GM23338 (cell line): Measurements from ENCODE around the gene EML4. TPM values are rescaled to one million over a fixed set of nuclear protein-coding genes. Genes with fewer than 3 reads are reported as not detected.

Experiments
- ATAC-seq: fragments of 200-7000 bp; cut with Tn5 transposase; 3 replicates; pipeline ENCODE4 v1.9.1; 2020
- DNase-seq: peaks from one replicate; pipeline ENCODE4 v3.0.0-alpha.2; 2015; ENCODE audit warnings: low spot score
- H2AFZ ChIP-seq: fragments of 200-600 bp; sonication (generic); 2 replicates; pipeline ENCODE4 v1.8.0; 2016; ENCODE audit warnings: antibody characterized with exemption, mild to moderate bottlenecking, moderate library complexity
- H3F3A ChIP-seq: fragments of 200-600 bp; sonication (generic); replicated peaks from 2 replicates; pipeline ENCODE4 v1.8.0; 2017; ENCODE audit warnings: antibody characterized with exemption, mixed run types, low read depth
- H3K27ac ChIP-seq: fragments of 200-600 bp; sonication (generic); 2 replicates; pipeline ENCODE4 v1.6.1; 2016; ENCODE audit warnings: low read depth
- H3K27me3 ChIP-seq: fragments of 200-600 bp; sonication (generic); 2 replicates; pipeline ENCODE4 v1.8.0; 2016; ENCODE audit warnings: mild to moderate bottlenecking, mixed run types, moderate library complexity; ENCODE audit not compliant: insufficient read depth
- H3K36me3 ChIP-seq: fragments of 200-600 bp; sonication (generic); 2 replicates; pipeline ENCODE4 v1.8.0; 2016; ENCODE audit warnings: mild to moderate bottlenecking; ENCODE audit not compliant: insufficient read depth
- H3K4me1 ChIP-seq: fragments of 200-600 bp; sonication (generic); 2 replicates; pipeline ENCODE4 v1.8.0; 2016; ENCODE audit warnings: mild to moderate bottlenecking, moderate library complexity; ENCODE audit not compliant: insufficient read depth
- H3K4me2 ChIP-seq: fragments of 200-600 bp; sonication (generic); 2 replicates; pipeline ENCODE4 v1.7.1; 2017; ENCODE audit warnings: mixed run types
- H3K4me3 ChIP-seq: fragments of 200-600 bp; sonication (generic); 2 replicates; pipeline ENCODE4 v1.6.1; 2016; ENCODE audit warnings: mixed run types
- H3K79me2 ChIP-seq: fragments of 200-600 bp; sonication (generic); replicated peaks from 2 replicates; pipeline ENCODE4 v1.8.0; 2017; ENCODE audit warnings: mild to moderate bottlenecking; ENCODE audit not compliant: insufficient read depth
- H3K9me2 ChIP-seq: fragments of 200-600 bp; sonication (generic); 2 replicates; pipeline ENCODE4 v1.8.0; 2017; ENCODE audit not compliant: insufficient read depth
- H4K20me1 ChIP-seq: fragments of 200-600 bp; sonication (generic); replicated peaks from 2 replicates; pipeline ENCODE4 v1.8.0; 2017; ENCODE audit warnings: mild to moderate bottlenecking; ENCODE audit not compliant: insufficient read depth
- H3K27ac Mint-ChIP-seq: 2 replicates; pipeline ENCODE4 v1.8.0; 2020; ENCODE audit warnings: inconsistent platforms, mild to moderate bottlenecking, moderate library complexity, mixed read lengths
- H3K27me3 Mint-ChIP-seq: 3 replicates; pipeline ENCODE4 v1.8.0; 2022; ENCODE audit warnings: low read depth, mild to moderate bottlenecking, moderate library complexity, mixed read lengths, inconsistent platforms; ENCODE audit not compliant: insufficient read depth, poor library complexity
- H3K36me3 Mint-ChIP-seq: 3 replicates; pipeline ENCODE4 v1.8.0; 2021; ENCODE audit warnings: low read depth, mild to moderate bottlenecking, inconsistent platforms, moderate library complexity, mixed read lengths
- H3K4me1 Mint-ChIP-seq: 3 replicates; pipeline ENCODE4 v1.8.0; 2020; ENCODE audit warnings: mild to moderate bottlenecking, inconsistent platforms, mixed read lengths
- H3K4me3 Mint-ChIP-seq: 3 replicates; pipeline ENCODE4 v1.8.0; 2021; ENCODE audit warnings: moderate library complexity, mild to moderate bottlenecking, inconsistent platforms, mixed read lengths
- H3K9me3 Mint-ChIP-seq: 3 replicates; pipeline ENCODE4 v1.8.0; 2020; ENCODE audit warnings: moderate library complexity, mild to moderate bottlenecking, inconsistent platforms, mixed read lengths
- CREB1 ChIP-seq: fragments of 250-450 bp; sonication (Bioruptor Pico); IDR thresholded peaks from 2 replicates; pipeline ENCODE4 v1.5.0; 2020; ENCODE audit warnings: low read depth, mild to moderate bottlenecking, moderate library complexity
- EZH2 ChIP-seq: fragments of 200-600 bp; sonication (generic); IDR thresholded peaks from one replicate; pipeline ENCODE4 v1.8.0; 2017; ENCODE audit warnings: antibody characterized with exemption, mild to moderate bottlenecking, low read depth; ENCODE audit not compliant: unreplicated experiment
- EZH2phosphoT487 ChIP-seq: fragments of 200-600 bp; sonication (generic); IDR thresholded peaks from one replicate; pipeline ENCODE4 v1.8.1; 2018; ENCODE audit warnings: antibody characterized with exemption; ENCODE audit not compliant: unreplicated experiment
- NANOG ChIP-seq: IDR thresholded peaks from 2 replicates; pipeline ENCODE4 v1.6.1; 2016; ENCODE audit warnings: antibody characterized with exemption, borderline replicate concordance
- POLR2AphosphoS5 ChIP-seq: IDR thresholded peaks from 2 replicates; pipeline ENCODE4 v1.6.1; 2016; ENCODE audit warnings: antibody characterized with exemption, low read depth
- REST ChIP-seq: IDR thresholded peaks from one replicate; pipeline ENCODE4 v1.6.1; 2018; ENCODE audit warnings: antibody characterized with exemption; ENCODE audit not compliant: unreplicated experiment
- STAT1 ChIP-seq: IDR thresholded peaks from one replicate; pipeline ENCODE4 v1.6.1; 2016; ENCODE audit warnings: antibody characterized with exemption; ENCODE audit not compliant: unreplicated experiment
- ZNF114 ChIP-seq: fragments of 250-450 bp; sonication (Bioruptor Pico); IDR thresholded peaks from 2 replicates; pipeline ENCODE4 v1.5.0; 2020; ENCODE audit warnings: mild to moderate bottlenecking, moderate library complexity
- ZNF331 ChIP-seq: fragments of 250-450 bp; sonication (Bioruptor Pico); IDR thresholded peaks from 2 replicates; pipeline ENCODE4 v1.5.0; 2020; ENCODE audit warnings: low read depth, mild to moderate bottlenecking, moderate library complexity
- ZNF462 ChIP-seq: fragments of 250-450 bp; sonication (Bioruptor Pico); IDR thresholded peaks from 2 replicates; pipeline ENCODE4 v1.5.0; 2020; ENCODE audit warnings: mild to moderate bottlenecking, moderate library complexity
- polyA plus RNA-seq: library from polyadenylated mRNA; unstranded; fragments of >200 nt; fragmentation: Nextera tagmentation; extraction: Ambion mirVana; gene quantifications from 2 replicates; pipeline ENCODE4 v1.2.1, GENCODE V29; 2016
- total RNA-seq: library from RNA; depleted of rRNA; stranded (reverse); fragments of >200 nt; shearing (Covaris generic); gene quantifications from 2 replicates; pipeline ENCODE4 v1.2.3, GENCODE V29; 2014
- TF ChIP-seq, protein P1 (sequence below): IDR thresholded peaks from 2 replicates; pipeline ENCODE4 v1.6.1; 2016; ENCODE audit warnings: antibody characterized with exemption

The EML4 gene
- total and polyA plus RNA-seq, 2 experiments from 2014 or later, result 65.3 to 115 TPM

GRCh38 chr2:42325609-42326008 is 156.5 kb downstream of the EML4 start:
- Mint-ChIP-seq H3K36me3 (peaks cover 35% of the 10 kb centered on the region), H3K9me3 (no peaks in the 10 kb centered on the region), H3K27ac (no peak overlapping the region), H3K27me3 (no peaks in the 10 kb centered on the region), H3K4me3 (no peak overlapping the region), H3K4me1 (no peaks in the 10 kb centered on the region)
- Histone ChIP-seq H3K36me3 (peaks cover 22% of the 10 kb centered on the region), H3K79me2 (no peaks in the 10 kb centered on the region), H3F3A (no peaks in the 10 kb centered on the region), H2AFZ (no peak overlapping the region), H3K4me3 (no peak overlapping the region), H3K4me2 (no peak overlapping the region), H3K9me2 (no peaks in the 10 kb centered on the region), H3K27ac (no peak overlapping the region), H3K4me1 (no peaks in the 10 kb centered on the region), H4K20me1 (no peaks in the 10 kb centered on the region), H3K27me3 (no peaks in the 10 kb centered on the region)
- no peak for ATAC-seq
- no peak for DNase-seq
- TF ChIP-seq CREB1 (CRISPR knock-in tag), result no peak
- TF ChIP-seq, protein P1, sequence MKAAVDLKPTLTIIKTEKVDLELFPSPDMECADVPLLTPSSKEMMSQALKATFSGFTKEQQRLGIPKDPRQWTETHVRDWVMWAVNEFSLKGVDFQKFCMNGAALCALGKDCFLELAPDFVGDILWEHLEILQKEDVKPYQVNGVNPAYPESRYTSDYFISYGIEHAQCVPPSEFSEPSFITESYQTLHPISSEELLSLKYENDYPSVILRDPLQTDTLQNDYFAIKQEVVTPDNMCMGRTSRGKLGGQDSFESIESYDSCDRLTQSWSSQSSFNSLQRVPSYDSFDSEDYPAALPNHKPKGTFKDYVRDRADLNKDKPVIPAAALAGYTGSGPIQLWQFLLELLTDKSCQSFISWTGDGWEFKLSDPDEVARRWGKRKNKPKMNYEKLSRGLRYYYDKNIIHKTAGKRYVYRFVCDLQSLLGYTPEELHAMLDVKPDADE, result no peak
- no peak for TF ChIP-seq EZH2
- TF ChIP-seq REST, result no peak
- no peak for TF ChIP-seq POLR2AphosphoS5
- TF ChIP-seq NANOG, result no peak
- TF ChIP-seq EZH2phosphoT487, result no peak
- no peak for TF ChIP-seq ZNF331 (CRISPR knock-in tag)
- TF ChIP-seq ZNF114, result no peak

DNA sequence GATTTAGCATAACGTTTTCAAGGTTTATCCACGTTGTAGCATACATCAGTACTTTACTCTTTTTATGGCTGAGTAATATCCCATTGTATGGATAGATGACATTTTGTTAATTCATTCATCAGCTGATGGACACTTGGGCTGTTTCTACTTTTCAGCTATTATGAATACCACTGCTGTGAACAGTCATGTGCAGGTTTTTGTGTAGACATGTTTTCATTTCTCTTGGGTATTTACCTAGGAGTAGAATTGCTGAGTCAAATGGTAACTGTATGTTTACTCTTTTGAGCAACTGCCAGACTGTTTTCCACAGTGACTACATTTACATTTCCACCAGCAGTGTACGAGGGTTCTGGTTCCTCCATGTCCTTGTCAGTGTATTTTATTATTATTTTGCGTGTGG is 158.0 kb downstream of the EML4 start:
- no peaks in the 10 kb centered on the region for H3K9me2 ChIP-seq
- peaks cover 28% of the 10 kb centered on the region for H3K36me3 ChIP-seq
- H3K4me3 ChIP-seq, result no peak overlapping the region
- no peaks in the 10 kb centered on the region for H3K79me2 ChIP-seq
- H3K27ac ChIP-seq, result no peak overlapping the region
- H3F3A ChIP-seq, result no peaks in the 10 kb centered on the region
- H3K27ac Mint-ChIP-seq, result no peak overlapping the region
- 0 out of 2 replicates have a peak, but pooled peaks cover 4% of the 10 kb centered on the region for H4K20me1 ChIP-seq
- H3K4me1 ChIP-seq, result no peaks in the 10 kb centered on the region
- H3K36me3 Mint-ChIP-seq, result peaks cover 33% of the 10 kb centered on the region; the same call in 2 of the 3 replicates
- H3K4me1 Mint-ChIP-seq, result no peaks in the 10 kb centered on the region
- no peaks in the 10 kb centered on the region for H3K27me3 ChIP-seq
- peak; percentile 29 for DNase-seq
- no peaks in the 10 kb centered on the region for H3K27me3 Mint-ChIP-seq
- ATAC-seq, result no peak
- H3K4me3 Mint-ChIP-seq, result no peak overlapping the region
- no peak overlapping the region for H2AFZ ChIP-seq
- no peaks in the 10 kb centered on the region for H3K9me3 Mint-ChIP-seq
- H3K4me2 ChIP-seq, result no peak overlapping the region
- no peak for TF ChIP-seq ZNF114
- no peak for TF ChIP-seq ZNF331 (CRISPR knock-in tag)
- TF ChIP-seq STAT1, result no peak
- TF ChIP-seq ZNF462 (CRISPR knock-in tag), result no peak
